HG03342 (cell line): ENCODE results near the gene PIP4K2A.

Experiments
- ATAC-seq: cut with Tn5 transposase; IDR thresholded peaks from one replicate; pipeline ENCODE4 v1.9.1; 2021; ENCODE audit warnings: mild to moderate bottlenecking, moderate library complexity; ENCODE audit not compliant: unreplicated experiment

The PIP4K2A gene

GRCh38 chr10:22491931-22492615, 222.3 kb downstream of the PIP4K2A start:
- ATAC-seq, result no peak

DNA sequence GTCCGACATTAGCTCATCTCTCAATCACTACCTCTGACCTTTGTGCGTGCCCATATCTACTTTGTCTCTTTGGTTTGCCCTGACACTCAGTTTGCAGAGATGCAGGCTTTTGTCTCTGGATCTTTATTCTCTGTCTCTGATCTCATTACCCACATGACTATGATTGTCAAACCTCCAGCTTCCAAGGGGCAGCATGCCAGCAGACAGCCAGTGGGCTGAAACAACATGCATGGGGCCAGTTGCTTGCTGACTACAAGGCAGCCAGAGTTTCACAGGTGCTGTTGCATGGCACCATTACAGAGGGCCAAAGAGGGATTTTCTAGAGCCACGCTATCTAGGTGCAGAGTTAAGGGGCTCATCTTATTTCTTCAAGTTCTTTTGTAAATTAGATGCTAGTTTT, 222.9 kb downstream of the PIP4K2A start:
- no peak for ATAC-seq

DNA sequence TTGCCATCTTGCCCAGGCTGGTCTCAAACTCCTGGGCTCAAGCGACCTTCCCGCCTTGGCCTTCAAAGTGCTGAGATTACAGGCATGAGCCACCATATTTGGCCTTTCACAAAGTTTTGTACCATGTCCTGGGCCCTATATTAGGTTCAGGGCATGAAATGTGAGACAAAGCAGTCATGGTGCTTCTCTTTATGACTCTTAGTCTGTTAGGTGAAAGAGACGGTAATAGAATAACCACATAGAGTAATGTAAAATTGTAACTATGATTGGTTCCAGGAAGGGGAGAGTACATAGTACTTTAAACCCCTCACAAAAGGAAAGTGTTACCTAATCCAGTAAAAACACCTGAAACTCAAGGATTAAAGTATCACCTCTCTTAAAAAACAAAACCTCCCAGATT, 224.4 kb downstream of the PIP4K2A start:
- ATAC-seq, result no peak

DNA sequence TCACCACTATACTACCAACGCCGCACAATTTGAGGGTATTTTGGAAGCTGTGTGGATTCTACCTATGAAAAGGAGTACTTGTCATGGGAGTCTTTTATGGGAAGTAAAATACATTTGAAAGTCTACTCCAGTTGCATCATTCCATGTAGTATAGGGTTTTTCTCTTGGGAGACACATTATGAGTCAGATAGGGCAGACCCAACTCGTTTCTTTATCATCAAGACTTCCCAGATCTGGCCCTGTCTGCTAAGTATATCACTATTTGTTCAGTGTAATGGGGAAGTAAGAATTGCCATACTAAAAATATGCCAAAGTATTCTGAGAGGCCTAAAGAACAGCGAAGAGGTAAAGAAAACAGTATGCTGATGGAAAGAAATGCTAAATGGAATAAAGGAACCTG, 224.9 kb downstream of the PIP4K2A start:
- ATAC-seq, result peak; percentile 42

- ATAC-seq, result no peak
These were observed 227.9 kb downstream of the PIP4K2A start for GRCh38 chr10:22486431-22486830.
